ENCODE data around the gene TUBGCP3. TPM values are rescaled to one million over a fixed set of nuclear protein-coding genes. Genes with fewer than 3 reads are reported as not detected.

The TUBGCP3 gene
- total RNA-seq, 1 experiment from 2014 or later: 15.9 TPM

- DNase-seq (ENCODE audit: extremely low read depth, low read depth): no peak
Measured at GRCh38 chr13:112445411-112446271, 142.3 kb downstream of the TUBGCP3 start.

GRCh38 chr13:112444416-112445399 is 143.2 kb downstream of the TUBGCP3 start:
- DNase-seq (ENCODE audit: extremely low read depth, low read depth): no peak

GRCh38 chr13:112443995-112444311 is 144.0 kb downstream of the TUBGCP3 start:
- peak; percentile 46 for DNase-seq (ENCODE audit: extremely low read depth, low read depth)

GRCh38 chr13:112443191-112443994 is 144.6 kb downstream of the TUBGCP3 start:
- DNase-seq (ENCODE audit: extremely low read depth, low read depth): peak; percentile 7

- DNase-seq (ENCODE audit: extremely low read depth, low read depth): no peak
Measured at GRCh38 chr13:112442483-112443090, 145.4 kb downstream of the TUBGCP3 start.

GRCh38 chr13:112441779-112442310 is 146.1 kb downstream of the TUBGCP3 start:
- DNase-seq (ENCODE audit: extremely low read depth, low read depth): no peak

- DNase-seq (ENCODE audit: extremely low read depth, low read depth): no peak
Measured at GRCh38 chr13:112441226-112441625, 146.7 kb downstream of the TUBGCP3 start.

GRCh38 chr13:112438515-112438914 is 149.4 kb downstream of the TUBGCP3 start:
- no peak for DNase-seq (ENCODE audit: extremely low read depth, low read depth)

- DNase-seq (ENCODE audit: extremely low read depth, low read depth): no peak
Measured at GRCh38 chr13:112438094-112438493, 149.9 kb downstream of the TUBGCP3 start.

GRCh38 chr13:112435973-112436372 is 152.0 kb downstream of the TUBGCP3 start:
- no peak for DNase-seq (ENCODE audit: extremely low read depth, low read depth)

Other genes starting within 250 kb of the TUBGCP3 start
- not detected in 2 replicates for gene SPACA7, start 211.8 kb downstream of the TUBGCP3 start, total RNA-seq (2014; rRNA removed; shearing (Covaris generic))
- 5.9 and 6.5 TPM in 2 replicates for gene ATP11A, start 101.9 kb upstream of the TUBGCP3 start, total RNA-seq (2014; rRNA removed; shearing (Covaris generic))

Data from NCI-H460 (cell line).